IPS-18c (cell line): ENCODE measurements around the gene TNFRSF13B.
"Not testable (repeated sequence)": the region's sequence is repeated elsewhere in the genome, so short reads cannot be mapped to it uniquely, and the experiment has no call there.

ENCODE experiments used
- H3K4me3 ChIP-seq: 2 replicates; pipeline ENCODE4 v1.7.0; 2013; ENCODE audit warnings: low read depth, mild to moderate bottlenecking, low read length, moderate library complexity; ENCODE audit not compliant: insufficient read depth
- H3K9me3 ChIP-seq: one replicate; pipeline ENCODE4 v1.6.1; 2013; ENCODE audit warnings: mild to moderate bottlenecking, low read length, moderate library complexity; ENCODE audit not compliant: control insufficient read depth, insufficient read depth

Gene TNFRSF13B

GRCh38 chr17:16974569-16975276 is 2.8 kb upstream of the TNFRSF13B start:
- no peak overlapping the region for H3K4me3 ChIP-seq
- H3K9me3 ChIP-seq = peaks cover 2% of the 10 kb centered on the region

- Histone ChIP-seq H3K9me3 (peaks cover 2% of the 10 kb centered on the region), H3K4me3 (no peak overlapping the region)
These were observed 2.0 kb upstream of the TNFRSF13B start for GRCh38 chr17:16973760-16974540.

- not testable (repeated sequence) for H3K4me3 ChIP-seq
These were observed 1.1 kb upstream of the TNFRSF13B start for GRCh38 chr17:16973043-16973442.

GRCh38 chr17:16972346-16972745 is 428 bp upstream of the TNFRSF13B start:
- Histone ChIP-seq H3K9me3 (peaks cover 2% of the 10 kb centered on the region), H3K4me3 (no peak overlapping the region)

More at GRCh38 chr17:16973043-16973442, 1.1 kb upstream of the TNFRSF13B start:
- H3K9me3 ChIP-seq = not testable (repeated sequence)

- Histone ChIP-seq H3K9me3 (no peaks in the 10 kb centered on the region), H3K4me3 (no peak overlapping the region)
These were observed 1.7 kb downstream of the TNFRSF13B start for GRCh38 chr17:16969931-16970906.

GRCh38 chr17:16968786-16969185 is 3.1 kb downstream of the TNFRSF13B start:
- Histone ChIP-seq H3K9me3 (no peaks in the 10 kb centered on the region), H3K4me3 (no peak overlapping the region)

- H3K9me3 ChIP-seq = peaks cover 3% of the 10 kb centered on the region
- H3K4me3 ChIP-seq = no peak overlapping the region
These were observed 9.1 kb downstream of the TNFRSF13B start for GRCh38 chr17:16962804-16963203.

- H3K9me3 ChIP-seq = peaks cover 3% of the 10 kb centered on the region
- no peak overlapping the region for H3K4me3 ChIP-seq
These were observed 10.1 kb downstream of the TNFRSF13B start for GRCh38 chr17:16961792-16962191.

GRCh38 chr17:16961022-16961421 is 10.9 kb downstream of the TNFRSF13B start:
- not testable (repeated sequence) for H3K9me3 ChIP-seq

GRCh38 chr17:16955011-16955410 is 16.9 kb downstream of the TNFRSF13B start:
- H3K4me3 ChIP-seq, H3K9me3 ChIP-seq: not testable (repeated sequence)

More at GRCh38 chr17:16961022-16961421, 10.9 kb downstream of the TNFRSF13B start:
- H3K4me3 ChIP-seq = not testable (repeated sequence)

- H3K9me3 ChIP-seq = peaks cover 2% of the 10 kb centered on the region
- H3K4me3 ChIP-seq = no peak overlapping the region
These were observed 17.4 kb downstream of the TNFRSF13B start for GRCh38 chr17:16954521-16954920.

- Histone ChIP-seq H3K4me3 (no peak overlapping the region), H3K9me3 (peaks cover 6% of the 10 kb centered on the region)
These were observed 18.1 kb downstream of the TNFRSF13B start for GRCh38 chr17:16953841-16954240.

GRCh38 chr17:16953347-16953746 is 18.6 kb downstream of the TNFRSF13B start:
- Histone ChIP-seq H3K4me3 (no peak overlapping the region), H3K9me3 (peaks cover 6% of the 10 kb centered on the region)

- H3K4me3 ChIP-seq = no peak overlapping the region
- peaks cover 6% of the 10 kb centered on the region for H3K9me3 ChIP-seq
These were observed 19.5 kb downstream of the TNFRSF13B start for GRCh38 chr17:16952401-16952800.

- Histone ChIP-seq H3K4me3 (no peak overlapping the region), H3K9me3 (peaks cover 6% of the 10 kb centered on the region)
These were observed 21.4 kb downstream of the TNFRSF13B start for GRCh38 chr17:16950488-16950887.

- Histone ChIP-seq H3K4me3 (no peak overlapping the region), H3K9me3 (peaks cover 4% of the 10 kb centered on the region)
These were observed 23.1 kb downstream of the TNFRSF13B start for GRCh38 chr17:16948587-16949376.

- Histone ChIP-seq H3K4me3 (no peak overlapping the region), H3K9me3 (peaks cover 4% of the 10 kb centered on the region)
These were observed 24.4 kb downstream of the TNFRSF13B start for GRCh38 chr17:16947470-16947869.
